GM21619 (cell line): ENCODE results near the gene KCNE2.

Experiments
- ATAC-seq: cut with Tn5 transposase; IDR thresholded peaks from one replicate; pipeline ENCODE4 v1.9.1; 2021; ENCODE audit not compliant: unreplicated experiment

KCNE2 gene

GRCh38 chr21:34363733-34364132, at the start of gene KCNE2:
TSS of gene KCNE2 (plus strand) at chr21:34364006. CDS start at chr21:34370479, 6,473 bp downstream.
- no peak for ATAC-seq

GRCh38 chr21:34319585-34319984, 44.2 kb upstream of the KCNE2 start:
- ATAC-seq: no peak

- no peak for ATAC-seq
Measured at GRCh38 chr21:34320011-34320410, 43.8 kb upstream of the KCNE2 start.

- no peak for ATAC-seq
Measured at GRCh38 chr21:34330055-34330454, 33.8 kb upstream of the KCNE2 start.

- ATAC-seq: no peak
Measured at GRCh38 chr21:34331726-34332125, 32.1 kb upstream of the KCNE2 start.

GRCh38 chr21:34332347-34332746, 31.5 kb upstream of the KCNE2 start:
- no peak for ATAC-seq

- no peak for ATAC-seq
Measured at GRCh38 chr21:34333121-34333739, 30.6 kb upstream of the KCNE2 start.

GRCh38 chr21:34335316-34335715, 28.5 kb upstream of the KCNE2 start:
- ATAC-seq: no peak

GRCh38 chr21:34336245-34336644, 27.6 kb upstream of the KCNE2 start:
- ATAC-seq: no peak

- no peak for ATAC-seq
Measured at GRCh38 chr21:34336756-34337391, 26.9 kb upstream of the KCNE2 start.

GRCh38 chr21:34337741-34338140, 26.1 kb upstream of the KCNE2 start:
- no peak for ATAC-seq

- no peak for ATAC-seq
Measured at GRCh38 chr21:34338226-34338625, 25.6 kb upstream of the KCNE2 start.

- no peak for ATAC-seq
Measured at GRCh38 chr21:34340061-34340460, 23.7 kb upstream of the KCNE2 start.

GRCh38 chr21:34342476-34342875, 21.3 kb upstream of the KCNE2 start:
- ATAC-seq: no peak

- ATAC-seq: no peak
Measured at GRCh38 chr21:34343347-34343746, 20.5 kb upstream of the KCNE2 start.

GRCh38 chr21:34343838-34344381, 19.9 kb upstream of the KCNE2 start:
- ATAC-seq: no peak

GRCh38 chr21:34344584-34344983, 19.2 kb upstream of the KCNE2 start:
- ATAC-seq: no peak

GRCh38 chr21:34345091-34345871, 18.5 kb upstream of the KCNE2 start:
- ATAC-seq: no peak

- no peak for ATAC-seq
Measured at GRCh38 chr21:34345892-34346291, 17.9 kb upstream of the KCNE2 start.

GRCh38 chr21:34348890-34349519, 14.8 kb upstream of the KCNE2 start:
- ATAC-seq: no peak

GRCh38 chr21:34351786-34352241, 12.0 kb upstream of the KCNE2 start:
- ATAC-seq: peak; percentile 74
